GM12878 (cell line): ENCODE data around the gene FHOD3. TPM values are rescaled to one million over a fixed set of nuclear protein-coding genes. Genes with fewer than 3 reads are reported as not detected.

Experiments
- ATAC-seq: fragments of 200-7000 bp; cut with Tn5 transposase; 3 replicates; pipeline ENCODE4 v1.9.1; 2020; ENCODE audit warnings: mild to moderate bottlenecking, moderate library complexity
- BruUV-seq: library from RNA; stranded (reverse); fragments of 400-500 nt; replicated peaks from 2 replicates; lab custom pipeline; 2021; lab: Mats Ljungman, UMichigan
- CTCF ChIA-PET: fragments of 300-600 bp; sonication (Branson Sonifier 250); formaldehyde crosslinking; extraction: SDS; loops from one replicate; lab custom pipeline; 2021; ENCODE audit warnings: inconsistent platforms; lab: Yijun Ruan, JAX
- POLR2A ChIA-PET: fragments of 350-600 bp; formaldehyde crosslinking; extraction: SDS; loops from one replicate; lab custom pipeline; 2021; ENCODE audit warnings: inconsistent platforms; lab: Charles Lee
- RAD21 ChIA-PET: fragments of 300-600 bp; sonication (Branson Sonifier 250); formaldehyde crosslinking; loops from one replicate; lab custom pipeline; 2023; ENCODE audit warnings: antibody characterized with exemption; ENCODE audit not compliant: unreplicated experiment; lab: Charles Lee
- SMC1A ChIA-PET: fragments of 300-600 bp; sonication (Branson Sonifier 250); formaldehyde crosslinking; loops from one replicate; lab custom pipeline; 2023; ENCODE audit not compliant: unreplicated experiment, uncharacterized antibody; lab: Charles Lee
- DNase-seq: peaks from one replicate; pipeline ENCODE4 v3.0.0-alpha.2; 2011; ENCODE audit warnings: low read depth, low spot score
- FAIRE-seq: peaks from 3 replicates; lab custom pipeline; 2011; peaks lifted over from hg19 to GRCh38; lab: Jason Lieb, UNC
- H2AFZ ChIP-seq: 2 replicates; pipeline ENCODE4 v1.6.0; 2011; ENCODE audit warnings: low read depth, low read length, control low read depth; ENCODE audit not compliant: control insufficient read depth
- H3K27ac ChIP-seq: 2 replicates; pipeline ENCODE4 v1.5.1; 2011; ENCODE audit warnings: control low read depth; ENCODE audit not compliant: control insufficient read depth, insufficient read depth
- H3K27me3 ChIP-seq, 2 experiments: replicated peaks in 1 of 2; 2 replicates each; pipeline versions ENCODE4 v1.6.0 to v1.6.1; 2011; ENCODE audit warnings: low read length in 1 of 2; ENCODE audit not compliant: control insufficient read depth in 2 of 2, insufficient read depth in 2 of 2
- H3K36me3 ChIP-seq, 2 experiments: 2 replicates each; pipeline ENCODE4 v1.5.1; 2011; ENCODE audit warnings: low read length in 1 of 2; ENCODE audit not compliant: control insufficient read depth in 2 of 2, insufficient read depth in 2 of 2
- H3K4me1 ChIP-seq: 2 replicates; pipeline ENCODE4 v1.6.1; 2011; ENCODE audit warnings: mild to moderate bottlenecking, low read length, moderate library complexity, mixed read lengths; ENCODE audit not compliant: control insufficient read depth, insufficient read depth
- H3K4me2 ChIP-seq: 2 replicates; pipeline ENCODE4 v1.6.0; 2011; ENCODE audit warnings: control low read depth; ENCODE audit not compliant: control insufficient read depth, insufficient read depth
- H3K4me3 ChIP-seq: fragments of 200-600 bp; sonication (generic); 2 replicates; pipeline ENCODE4 v1.5.1; 2016
- H3K79me2 ChIP-seq: 2 replicates; pipeline ENCODE4 v1.6.0; 2011; ENCODE audit warnings: low read length; ENCODE audit not compliant: control insufficient read depth, insufficient read depth
- H3K9ac ChIP-seq: 2 replicates; pipeline ENCODE4 v1.8.0; 2011; ENCODE audit warnings: low read length, control low read depth, mixed read lengths; ENCODE audit not compliant: control insufficient read depth, insufficient read depth
- H3K9me3 ChIP-seq: replicated peaks from 3 replicates; pipeline ENCODE4 v1.5.1; 2011; ENCODE audit warnings: mild to moderate bottlenecking, low read length; ENCODE audit not compliant: control insufficient read depth, insufficient read depth
- H4K20me1 ChIP-seq: 2 replicates; pipeline ENCODE4 v1.6.0; 2011; ENCODE audit not compliant: control insufficient read depth, insufficient read depth
- ATF2 ChIP-seq: IDR thresholded peaks from 2 replicates; pipeline ENCODE4 v1.6.1; 2012; ENCODE audit warnings: low read length, inconsistent platforms
- ETV6 ChIP-seq, 2 experiments: fragments of 450-650 bp in 1 of 2; IDR thresholded peaks in 1 of 2; conservative IDR thresholded peaks in 1 of 2; 2 replicates each; pipeline ENCODE4 v1.6.1; 2014; ENCODE audit warnings: antibody characterized with exemption in 1 of 2, borderline replicate concordance in 1 of 2, low read depth in 1 of 2, mild to moderate bottlenecking in 1 of 2, moderate library complexity in 1 of 2
- HDGF ChIP-seq: fragments of 450-650 bp; IDR thresholded peaks from 2 replicates; pipeline ENCODE4 v1.6.1; 2016; ENCODE audit warnings: antibody characterized with exemption
- IKZF1 ChIP-seq: fragments of 450-650 bp; conservative IDR thresholded peaks from 2 replicates; pipeline ENCODE4 v1.6.1; 2017; ENCODE audit warnings: antibody characterized with exemption, mild to moderate bottlenecking
- MEF2A ChIP-seq: IDR thresholded peaks from 2 replicates; pipeline ENCODE4 v1.6.1; 2011; ENCODE audit warnings: low read depth, mild to moderate bottlenecking, low read length, moderate library complexity; ENCODE audit not compliant: insufficient read depth
- NR2C1 ChIP-seq: fragments of 450-650 bp; IDR thresholded peaks from 2 replicates; pipeline ENCODE4 v1.6.1; 2017; ENCODE audit warnings: antibody characterized with exemption, mild to moderate bottlenecking, moderate library complexity
- RUNX3 ChIP-seq: IDR thresholded peaks from 2 replicates; pipeline ENCODE4 v1.6.1; 2012; ENCODE audit warnings: low read length, inconsistent platforms
- WGBS: methylation state at CpG from one replicate; pipeline ENCODE4 v1.1.6; 2016; ENCODE audit warnings: low lambda C conversion rate; ENCODE audit not compliant: insufficient replicate concordance, insufficient coverage; ENCODE audit errors: missing lambda C conversion rate; 5-methylcytosine and 5-hydroxymethylcytosine counted together
- in situ Hi-C: fragments of 300-500 bp; cut with MboI; formaldehyde crosslinking; loops from 9 replicates; pipeline ENCODE4 v1.14.3; 2018; ENCODE audit warnings: mixed read lengths
- intact Hi-C: fragments of 100-400 bp; cut with micrococcal nuclease; formaldehyde crosslinking; loops from one replicate; pipeline ENCODE4 v1.14.2; 2022; ENCODE audit not compliant: unreplicated experiment
- polyA plus RNA-seq, 11 experiments: library from polyadenylated mRNA; depleted of rRNA in 4 of 11; unstranded in 6 of 11; stranded (reverse) in 5 of 11; fragments of >200 nt; fragmentation: Nextera tagmentation in 4 of 11; fragmentation: Illumina TruSeq in 1 of 11; extraction: Ambion mirVana in 4 of 11; extraction: Trizol in 1 of 11; gene quantifications; 1 replicate in 1 of 11; 2 replicates in 10 of 11; pipeline versions ENCODE4 v1.2.1 to v1.2.3, GENCODE V29; 2011 to 2016; ENCODE audit warnings: inconsistent platforms in 2 of 11, missing spikeins in 2 of 11, low read depth in 1 of 11
- total RNA-seq, 4 experiments: library from RNA; depleted of rRNA in 3 of 4; stranded (reverse); fragments of >200 nt in 3 of 4; fragmentation: Illumina TruSeq in 1 of 4; extraction: Trizol in 1 of 4; gene quantifications; 2 replicates each; pipeline versions ENCODE4 v1.2.1 to v1.2.3, GENCODE V29; 2013 to 2021
- TF ChIP-seq, protein P1 (sequence below): fragments of 450-650 bp; formaldehyde crosslinking; IDR thresholded peaks from 2 replicates; pipeline ENCODE4 v1.4.0; 2020; ENCODE audit warnings: mild to moderate bottlenecking, moderate library complexity
- TF ChIP-seq, protein P2 (sequence below): fragments of 450-650 bp; IDR thresholded peaks from 2 replicates; pipeline ENCODE4 v1.6.1; 2016; ENCODE audit warnings: mild to moderate bottlenecking, moderate library complexity, borderline replicate concordance
- TF ChIP-seq, protein P3 (sequence below): fragments of 450-650 bp; IDR thresholded peaks from 2 replicates; pipeline ENCODE4 v1.6.1; 2018; ENCODE audit warnings: mild to moderate bottlenecking, low read depth, moderate library complexity; ENCODE audit not compliant: partially characterized antibody

FHOD3 gene
- total and polyA plus RNA-seq, 10 of the 15 experiments (the other 5 are each of a cell fraction or from before 2014, with no cell fraction given), result 0.77 to 26.7 (median 10.4) TPM

DNA sequence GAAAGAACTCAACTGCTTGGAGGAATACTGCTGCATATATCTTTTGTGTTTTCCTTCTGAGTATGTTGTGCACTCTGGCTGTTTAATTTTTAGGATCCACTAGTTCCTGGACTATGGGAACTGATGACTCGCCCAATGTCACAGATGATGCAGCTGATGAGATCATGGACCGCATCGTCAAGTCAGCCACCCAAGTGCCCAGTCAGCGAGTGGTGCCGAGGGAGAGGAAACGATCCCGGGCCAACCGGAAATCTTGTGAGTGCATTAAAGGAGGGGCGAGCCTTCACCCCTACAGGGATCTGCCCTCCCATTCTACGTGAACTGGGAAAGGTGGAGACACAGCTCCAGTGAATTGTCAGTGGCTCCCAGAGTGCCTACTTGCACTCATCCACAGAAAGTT, 471.7 kb downstream of the FHOD3 start:
- Histone ChIP-seq H3K4me3 (no peak overlapping the region), H3K36me3 (no peaks in the 10 kb centered on the region), H3K27me3 (no peaks in the 10 kb centered on the region), H3K9me3 (no peaks in the 10 kb centered on the region), H4K20me1 (no peaks in the 10 kb centered on the region), H3K9ac (no peak overlapping the region), H3K79me2 (no peaks in the 10 kb centered on the region), H3K4me1 (no peaks in the 10 kb centered on the region), H3K27ac (no peak overlapping the region), H2AFZ (no peak overlapping the region), H3K4me2 (no peak overlapping the region)
- WGBS, result 64% methylated on average over 10 of the region's 10 CpGs
- ChIA-PET RAD21 (no interaction called here), POLR2A (no interaction called here), SMC1A (interaction anchor here (1.1 kb wide), 1 partner anchor 9 kb away, joined by 3 read pairs; no protein-coding TSS in a partner anchor), CTCF (interaction anchor here (0.8 to 1.1 kb wide), 2 partner anchors 15 to 70 kb away, joined by 3 read pairs; no protein-coding TSS in a partner anchor)
- DNase-seq (no peak), ATAC-seq (no peak), FAIRE-seq (no peak)
- in situ Hi-C loops, result no loop called here
- no TSS peak for BruUV-seq
- intact Hi-C loops, result no loop called here
- no peak for TF ChIP-seq IKZF1
- TF ChIP-seq NR2C1, result no peak
- no peak for TF ChIP-seq ATF2
- TF ChIP-seq MEF2A, result no peak
- TF ChIP-seq, protein P1, sequence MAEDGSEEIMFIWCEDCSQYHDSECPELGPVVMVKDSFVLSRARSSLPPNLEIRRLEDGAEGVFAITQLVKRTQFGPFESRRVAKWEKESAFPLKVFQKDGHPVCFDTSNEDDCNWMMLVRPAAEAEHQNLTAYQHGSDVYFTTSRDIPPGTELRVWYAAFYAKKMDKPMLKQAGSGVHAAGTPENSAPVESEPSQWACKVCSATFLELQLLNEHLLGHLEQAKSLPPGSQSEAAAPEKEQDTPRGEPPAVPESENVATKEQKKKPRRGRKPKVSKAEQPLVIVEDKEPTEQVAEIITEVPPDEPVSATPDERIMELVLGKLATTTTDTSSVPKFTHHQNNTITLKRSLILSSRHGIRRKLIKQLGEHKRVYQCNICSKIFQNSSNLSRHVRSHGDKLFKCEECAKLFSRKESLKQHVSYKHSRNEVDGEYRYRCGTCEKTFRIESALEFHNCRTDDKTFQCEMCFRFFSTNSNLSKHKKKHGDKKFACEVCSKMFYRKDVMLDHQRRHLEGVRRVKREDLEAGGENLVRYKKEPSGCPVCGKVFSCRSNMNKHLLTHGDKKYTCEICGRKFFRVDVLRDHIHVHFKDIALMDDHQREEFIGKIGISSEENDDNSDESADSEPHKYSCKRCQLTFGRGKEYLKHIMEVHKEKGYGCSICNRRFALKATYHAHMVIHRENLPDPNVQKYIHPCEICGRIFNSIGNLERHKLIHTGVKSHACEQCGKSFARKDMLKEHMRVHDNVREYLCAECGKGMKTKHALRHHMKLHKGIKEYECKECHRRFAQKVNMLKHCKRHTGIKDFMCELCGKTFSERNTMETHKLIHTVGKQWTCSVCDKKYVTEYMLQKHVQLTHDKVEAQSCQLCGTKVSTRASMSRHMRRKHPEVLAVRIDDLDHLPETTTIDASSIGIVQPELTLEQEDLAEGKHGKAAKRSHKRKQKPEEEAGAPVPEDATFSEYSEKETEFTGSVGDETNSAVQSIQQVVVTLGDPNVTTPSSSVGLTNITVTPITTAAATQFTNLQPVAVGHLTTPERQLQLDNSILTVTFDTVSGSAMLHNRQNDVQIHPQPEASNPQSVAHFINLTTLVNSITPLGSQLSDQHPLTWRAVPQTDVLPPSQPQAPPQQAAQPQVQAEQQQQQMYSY (CRISPR knock-in tag), result no peak
- TF ChIP-seq RUNX3, result no peak
- TF ChIP-seq, protein P2, sequence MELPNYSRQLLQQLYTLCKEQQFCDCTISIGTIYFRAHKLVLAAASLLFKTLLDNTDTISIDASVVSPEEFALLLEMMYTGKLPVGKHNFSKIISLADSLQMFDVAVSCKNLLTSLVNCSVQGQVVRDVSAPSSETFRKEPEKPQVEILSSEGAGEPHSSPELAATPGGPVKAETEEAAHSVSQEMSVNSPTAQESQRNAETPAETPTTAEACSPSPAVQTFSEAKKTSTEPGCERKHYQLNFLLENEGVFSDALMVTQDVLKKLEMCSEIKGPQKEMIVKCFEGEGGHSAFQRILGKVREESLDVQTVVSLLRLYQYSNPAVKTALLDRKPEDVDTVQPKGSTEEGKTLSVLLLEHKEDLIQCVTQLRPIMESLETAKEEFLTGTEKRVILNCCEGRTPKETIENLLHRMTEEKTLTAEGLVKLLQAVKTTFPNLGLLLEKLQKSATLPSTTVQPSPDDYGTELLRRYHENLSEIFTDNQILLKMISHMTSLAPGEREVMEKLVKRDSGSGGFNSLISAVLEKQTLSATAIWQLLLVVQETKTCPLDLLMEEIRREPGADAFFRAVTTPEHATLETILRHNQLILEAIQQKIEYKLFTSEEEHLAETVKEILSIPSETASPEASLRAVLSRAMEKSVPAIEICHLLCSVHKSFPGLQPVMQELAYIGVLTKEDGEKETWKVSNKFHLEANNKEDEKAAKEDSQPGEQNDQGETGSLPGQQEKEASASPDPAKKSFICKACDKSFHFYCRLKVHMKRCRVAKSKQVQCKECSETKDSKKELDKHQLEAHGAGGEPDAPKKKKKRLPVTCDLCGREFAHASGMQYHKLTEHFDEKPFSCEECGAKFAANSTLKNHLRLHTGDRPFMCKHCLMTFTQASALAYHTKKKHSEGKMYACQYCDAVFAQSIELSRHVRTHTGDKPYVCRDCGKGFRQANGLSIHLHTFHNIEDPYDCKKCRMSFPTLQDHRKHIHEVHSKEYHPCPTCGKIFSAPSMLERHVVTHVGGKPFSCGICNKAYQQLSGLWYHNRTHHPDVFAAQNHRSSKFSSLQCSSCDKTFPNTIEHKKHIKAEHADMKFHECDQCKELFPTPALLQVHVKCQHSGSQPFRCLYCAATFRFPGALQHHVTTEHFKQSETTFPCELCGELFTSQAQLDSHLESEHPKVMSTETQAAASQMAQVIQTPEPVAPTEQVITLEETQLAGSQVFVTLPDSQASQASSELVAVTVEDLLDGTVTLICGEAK, result no peak
- no peak for TF ChIP-seq ETV6 (conservative IDR thresholded peaks at IDR 0.05 in 1 of 2, IDR thresholded peaks at IDR 0.05 in 1 of 2; ENCODE audit: borderline replicate concordance in 1 of 2, low read depth in 1 of 2)
- no peak for TF ChIP-seq HDGF
- TF ChIP-seq, protein P3, sequence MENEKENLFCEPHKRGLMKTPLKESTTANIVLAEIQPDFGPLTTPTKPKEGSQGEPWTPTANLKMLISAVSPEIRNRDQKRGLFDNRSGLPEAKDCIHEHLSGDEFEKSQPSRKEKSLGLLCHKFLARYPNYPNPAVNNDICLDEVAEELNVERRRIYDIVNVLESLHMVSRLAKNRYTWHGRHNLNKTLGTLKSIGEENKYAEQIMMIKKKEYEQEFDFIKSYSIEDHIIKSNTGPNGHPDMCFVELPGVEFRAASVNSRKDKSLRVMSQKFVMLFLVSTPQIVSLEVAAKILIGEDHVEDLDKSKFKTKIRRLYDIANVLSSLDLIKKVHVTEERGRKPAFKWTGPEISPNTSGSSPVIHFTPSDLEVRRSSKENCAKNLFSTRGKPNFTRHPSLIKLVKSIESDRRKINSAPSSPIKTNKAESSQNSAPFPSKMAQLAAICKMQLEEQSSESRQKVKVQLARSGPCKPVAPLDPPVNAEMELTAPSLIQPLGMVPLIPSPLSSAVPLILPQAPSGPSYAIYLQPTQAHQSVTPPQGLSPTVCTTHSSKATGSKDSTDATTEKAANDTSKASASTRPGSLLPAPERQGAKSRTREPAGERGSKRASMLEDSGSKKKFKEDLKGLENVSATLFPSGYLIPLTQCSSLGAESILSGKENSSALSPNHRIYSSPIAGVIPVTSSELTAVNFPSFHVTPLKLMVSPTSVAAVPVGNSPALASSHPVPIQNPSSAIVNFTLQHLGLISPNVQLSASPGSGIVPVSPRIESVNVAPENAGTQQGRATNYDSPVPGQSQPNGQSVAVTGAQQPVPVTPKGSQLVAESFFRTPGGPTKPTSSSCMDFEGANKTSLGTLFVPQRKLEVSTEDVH, result no peak
